GM19324 (cell line): ENCODE results near the gene IRF3.
"Not testable (repeated sequence)": the region's sequence is repeated elsewhere in the genome, so short reads cannot be mapped to it uniquely, and the experiment has no call there.

ENCODE experiments used
- ATAC-seq: cut with Tn5 transposase; IDR thresholded peaks from one replicate; pipeline ENCODE4 v1.9.1; 2021; ENCODE audit warnings: mild to moderate bottlenecking, moderate library complexity; ENCODE audit not compliant: unreplicated experiment, low FRiP score

The IRF3 gene

DNA sequence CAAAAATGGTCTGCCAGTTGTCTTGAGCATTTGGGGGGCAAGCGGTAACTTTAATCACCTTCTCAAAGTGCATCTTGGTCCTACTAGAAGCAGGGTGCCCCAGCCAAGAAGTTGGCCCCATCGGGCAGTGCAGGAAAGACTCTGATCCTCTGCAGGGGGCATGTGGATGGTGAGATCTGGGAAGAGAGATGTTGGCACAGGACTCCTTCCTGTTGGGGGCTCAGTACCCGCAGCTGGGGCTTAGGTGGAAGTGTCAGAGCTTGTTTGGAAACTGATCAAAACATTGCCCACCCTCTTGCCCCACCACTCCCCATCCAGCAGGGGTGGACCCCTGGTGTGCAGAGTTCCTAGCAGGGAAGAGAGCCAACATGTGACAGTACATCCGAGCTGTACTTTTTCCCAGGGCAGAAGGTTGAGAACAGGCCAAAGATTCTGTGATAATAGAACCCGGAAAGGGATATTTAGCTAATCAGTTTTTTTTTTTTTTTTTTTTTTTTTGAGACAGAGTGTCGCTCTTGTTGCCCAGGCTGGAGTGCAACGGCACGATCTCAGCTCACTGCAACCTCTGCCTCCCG is 34.6 kb downstream of the IRF3 start:
- no peak for ATAC-seq

DNA sequence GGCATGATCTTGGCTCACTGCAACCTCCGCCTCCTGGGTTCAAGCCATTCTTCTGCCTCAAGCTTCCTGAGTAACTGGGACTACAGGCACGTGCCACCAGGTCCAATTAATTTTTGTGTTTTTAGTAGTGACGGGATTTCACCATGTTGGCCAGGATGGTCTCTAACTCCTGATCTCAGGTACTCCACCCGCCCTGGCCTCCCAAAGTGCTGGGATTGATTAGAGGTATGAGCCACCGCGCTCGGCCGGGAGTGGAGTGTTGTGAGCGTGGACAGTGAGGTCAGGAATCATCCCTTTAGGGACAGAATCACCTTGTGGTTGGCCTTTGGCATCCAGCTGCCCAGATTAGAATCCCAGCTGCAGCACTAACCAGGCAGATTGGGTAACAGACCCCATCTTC is 36.0 kb downstream of the IRF3 start:
- ATAC-seq, result no peak

GRCh38 chr19:49626226-49626625 is 39.4 kb downstream of the IRF3 start:
- ATAC-seq, result no peak

GRCh38 chr19:49624967-49625910 is 40.4 kb downstream of the IRF3 start:
- ATAC-seq, result no peak

DNA sequence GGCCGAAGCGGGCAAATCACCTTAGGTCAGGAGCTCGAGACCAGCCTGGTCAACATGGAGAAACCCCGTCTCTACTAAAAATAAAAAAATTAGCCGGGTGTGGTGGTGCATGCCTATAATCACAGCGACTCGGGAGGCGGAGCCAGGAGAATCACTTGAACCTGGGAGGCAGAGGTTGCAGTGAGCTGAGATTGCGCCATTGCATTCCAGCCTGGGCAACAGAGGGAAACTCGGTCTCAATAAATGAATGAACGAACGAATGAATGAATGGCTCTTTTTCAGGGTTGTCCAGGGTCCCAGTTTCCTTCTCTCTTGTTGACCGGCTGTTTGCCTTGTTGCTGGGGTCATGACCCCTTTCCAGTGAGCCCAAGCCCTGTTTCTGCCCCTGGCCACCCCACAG is 47.8 kb downstream of the IRF3 start:
- not testable (repeated sequence) for ATAC-seq

DNA sequence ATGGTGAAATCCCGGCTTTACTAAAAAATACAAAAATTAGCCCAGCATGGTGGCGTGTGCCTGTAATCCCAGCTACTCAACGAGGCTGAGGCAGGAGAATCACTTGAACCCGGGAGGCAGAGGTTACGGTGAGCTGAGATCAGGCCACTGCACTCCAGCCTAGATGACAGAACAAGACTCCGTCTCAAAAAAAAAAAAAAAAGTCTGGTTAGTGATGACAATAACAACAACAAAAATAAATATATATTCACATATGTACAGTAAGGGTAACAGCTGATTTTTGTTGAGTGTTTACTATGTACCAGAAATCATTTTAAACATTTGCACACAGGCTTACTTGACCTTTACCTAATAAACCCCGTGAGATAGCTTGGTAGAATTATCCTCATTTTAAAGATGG is 48.7 kb downstream of the IRF3 start:
- ATAC-seq, result no peak

DNA sequence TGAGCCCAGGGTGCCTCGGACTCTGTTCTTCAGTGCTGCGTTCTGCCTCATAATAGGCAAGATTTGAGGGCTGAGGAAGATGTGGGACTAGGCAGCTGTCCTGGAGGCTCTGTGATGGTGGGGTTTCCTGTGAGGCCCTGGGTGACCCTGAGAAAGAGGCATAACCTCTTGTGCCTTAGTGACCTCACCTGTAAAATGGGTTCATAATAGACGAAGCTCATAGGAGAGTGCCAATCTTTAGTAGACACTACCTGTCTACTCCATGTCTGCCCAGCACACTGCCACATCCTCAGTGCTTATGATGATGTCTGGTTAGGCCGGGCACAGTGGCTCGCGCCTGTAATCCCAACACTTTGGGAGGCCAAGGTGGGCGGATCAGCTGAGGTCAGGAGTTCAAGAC is 49.1 kb downstream of the IRF3 start:
- no peak for ATAC-seq

GRCh38 chr19:49615861-49616260 is 49.8 kb downstream of the IRF3 start:
- ATAC-seq, result no peak

GRCh38 chr19:49614096-49614833 is 51.4 kb downstream of the IRF3 start:
- no peak for ATAC-seq

DNA sequence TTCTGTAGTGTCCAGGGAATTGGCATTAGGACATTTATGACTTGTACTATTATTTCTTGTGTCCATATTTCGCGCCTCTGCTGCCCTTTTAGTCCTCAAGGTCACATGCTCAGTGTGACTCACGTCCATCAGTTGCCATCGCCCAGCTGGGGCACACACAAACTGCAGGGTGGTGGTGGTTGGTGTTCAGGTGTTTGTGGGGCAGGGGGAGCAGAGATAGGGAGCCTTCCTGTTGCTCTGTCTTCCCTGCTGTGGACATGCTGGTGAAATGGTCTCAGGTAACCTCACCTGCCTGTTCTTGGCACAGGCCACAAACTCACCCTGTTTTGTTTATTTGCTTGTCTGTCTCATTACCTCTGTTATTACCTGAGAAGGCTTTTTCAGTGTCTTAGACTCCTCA is 52.3 kb downstream of the IRF3 start:
- no peak for ATAC-seq
